Measurements from ENCODE around the gene EFHC2. TPM values are rescaled to one million over a fixed set of nuclear protein-coding genes. Genes with fewer than 3 reads are reported as not detected.

EFHC2 gene
- total and polyA plus RNA-seq, 4 donors: 0.08 to 0.56 TPM; not detected in 2

DNA sequence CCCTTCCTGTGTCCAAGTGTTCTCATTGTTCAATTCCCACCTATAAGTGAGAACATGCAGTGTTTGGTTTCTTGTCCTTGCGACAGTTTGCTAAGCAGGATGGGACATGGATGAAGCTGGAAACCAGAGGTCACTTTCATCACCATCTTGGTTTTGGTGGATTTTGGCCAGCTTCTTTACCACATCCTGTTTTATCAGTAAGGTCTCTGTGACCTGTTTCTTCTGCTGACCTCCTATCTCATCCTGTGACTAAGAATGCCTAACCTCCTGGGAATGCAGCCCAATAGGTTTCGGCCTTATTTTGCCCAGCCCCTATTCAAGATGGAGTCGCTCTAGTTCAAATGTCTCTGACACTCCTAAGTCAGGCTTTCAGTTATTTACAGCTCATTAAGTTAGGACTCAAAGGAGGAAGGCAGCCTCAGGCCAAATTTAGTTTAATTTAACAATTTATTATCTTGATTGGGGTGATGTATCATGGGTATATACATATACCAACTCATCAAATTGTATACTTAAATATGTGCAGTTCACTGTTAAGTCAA, 200.3 kb downstream of the EFHC2 start:
- Histone ChIP-seq H3K27ac (ENCODE audit: low read depth in 1 of 2, low read length in 2 of 2) (no peak overlapping the region), H3K4me1 (ENCODE audit: control insufficient read depth in 4 of 4, insufficient read depth in 4 of 4, low read length in 3 of 4) (no peaks in the 10 kb centered on the region), H3K9me3 (ENCODE audit: control insufficient read depth in 4 of 4, low read length in 3 of 4) (peaks cover 0 to 3% (median 1%) of the 10 kb centered on the region in 4 donors), H3K4me3 (ENCODE audit: low read depth in 1 of 3, low read length in 3 of 3) (no peak overlapping the region), H3K9ac (ENCODE audit: low read depth in 1 of 2, low read length in 2 of 2) (no peak overlapping the region), H3K27me3 (ENCODE audit: control insufficient read depth in 4 of 4, insufficient read depth in 4 of 4, low read length in 3 of 4) (no peaks in the 10 kb centered on the region), H3K36me3 (ENCODE audit: control insufficient read depth in 4 of 4, insufficient read depth in 3 of 4, low read depth in 1 of 4, low read length in 3 of 4) (no peaks in the 10 kb centered on the region)
- TF ChIP-seq JUND (IDR thresholded peaks at IDR 0.05) (no peak), SP1 (IDR thresholded peaks at IDR 0.05) (no peak), TAF1 (conservative IDR thresholded peaks at IDR 0.05) (no peak), YY1 (IDR thresholded peaks at IDR 0.05) (no peak), NR2F2 (IDR thresholded peaks at IDR 0.05) (no peak), RXRA (IDR thresholded peaks at IDR 0.05) (no peak), HNF4G (IDR thresholded peaks at IDR 0.05) (no peak), GABPA (IDR thresholded peaks at IDR 0.05 in 1 of 2, conservative IDR thresholded peaks at IDR 0.05 in 1 of 2) (no peak), HNF4A (conservative IDR thresholded peaks at IDR 0.05) (no peak), RAD21 (IDR thresholded peaks at IDR 0.05) (no peak), FOXA1 (IDR thresholded peaks at IDR 0.05) (no peak)
- TF ChIP-seq, protein P1, sequence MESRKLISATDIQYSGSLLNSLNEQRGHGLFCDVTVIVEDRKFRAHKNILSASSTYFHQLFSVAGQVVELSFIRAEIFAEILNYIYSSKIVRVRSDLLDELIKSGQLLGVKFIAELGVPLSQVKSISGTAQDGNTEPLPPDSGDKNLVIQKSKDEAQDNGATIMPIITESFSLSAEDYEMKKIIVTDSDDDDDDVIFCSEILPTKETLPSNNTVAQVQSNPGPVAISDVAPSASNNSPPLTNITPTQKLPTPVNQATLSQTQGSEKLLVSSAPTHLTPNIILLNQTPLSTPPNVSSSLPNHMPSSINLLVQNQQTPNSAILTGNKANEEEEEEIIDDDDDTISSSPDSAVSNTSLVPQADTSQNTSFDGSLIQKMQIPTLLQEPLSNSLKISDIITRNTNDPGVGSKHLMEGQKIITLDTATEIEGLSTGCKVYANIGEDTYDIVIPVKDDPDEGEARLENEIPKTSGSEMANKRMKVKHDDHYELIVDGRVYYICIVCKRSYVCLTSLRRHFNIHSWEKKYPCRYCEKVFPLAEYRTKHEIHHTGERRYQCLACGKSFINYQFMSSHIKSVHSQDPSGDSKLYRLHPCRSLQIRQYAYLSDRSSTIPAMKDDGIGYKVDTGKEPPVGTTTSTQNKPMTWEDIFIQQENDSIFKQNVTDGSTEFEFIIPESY (IDR thresholded peaks at IDR 0.05): no peak
- TF ChIP-seq, protein P2, sequence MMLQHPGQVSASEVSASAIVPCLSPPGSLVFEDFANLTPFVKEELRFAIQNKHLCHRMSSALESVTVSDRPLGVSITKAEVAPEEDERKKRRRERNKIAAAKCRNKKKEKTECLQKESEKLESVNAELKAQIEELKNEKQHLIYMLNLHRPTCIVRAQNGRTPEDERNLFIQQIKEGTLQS (IDR thresholded peaks at IDR 0.05): no peak
- DNase-seq (ENCODE audit: low spot score): no peak
- WGBS: 91% methylated on average over 3 of the region's 3 CpGs

DNA sequence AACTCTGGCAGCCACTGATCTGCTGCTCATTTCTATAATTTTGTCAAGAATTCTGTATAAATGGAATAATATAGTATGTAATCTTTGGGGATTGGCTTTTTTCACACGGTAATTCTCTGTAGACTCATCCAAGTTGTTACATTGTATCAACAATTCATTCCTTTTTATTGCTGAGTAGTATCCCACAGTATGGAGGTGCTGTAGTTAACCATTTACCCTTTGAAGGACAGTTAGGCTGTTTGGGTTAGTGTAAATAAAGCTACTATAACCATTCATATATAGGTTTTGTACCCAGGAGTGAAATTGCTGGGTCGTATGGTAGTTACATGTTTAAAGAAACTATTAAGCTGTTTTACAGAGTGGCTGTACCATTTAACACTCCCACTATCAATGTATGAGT, 213.3 kb downstream of the EFHC2 start:
- Histone ChIP-seq H3K4me3 (ENCODE audit: low read depth in 1 of 3, low read length in 3 of 3) (no peak overlapping the region), H3K27ac (ENCODE audit: low read depth in 1 of 2, low read length in 2 of 2) (no peak overlapping the region), H3K36me3 (ENCODE audit: control insufficient read depth in 4 of 4, insufficient read depth in 3 of 4, low read depth in 1 of 4, low read length in 3 of 4) (no peaks in the 10 kb centered on the region), H3K9ac (ENCODE audit: low read depth in 1 of 2, low read length in 2 of 2) (no peak overlapping the region), H3K27me3 (ENCODE audit: control insufficient read depth in 4 of 4, insufficient read depth in 4 of 4, low read length in 3 of 4) (peaks cover 0 to 7% (median 0%) of the 10 kb centered on the region in 4 donors), H3K9me3 (ENCODE audit: control insufficient read depth in 4 of 4, low read length in 3 of 4) (no peaks in the 10 kb centered on the region), H3K4me1 (ENCODE audit: control insufficient read depth in 4 of 4, insufficient read depth in 4 of 4, low read length in 3 of 4) (no peaks in the 10 kb centered on the region)
- no peak for DNase-seq (ENCODE audit: low spot score)
- TF ChIP-seq, protein P1 (IDR thresholded peaks at IDR 0.05): no peak
- 60% methylated on average over 2 of the region's 2 CpGs for WGBS

DNA sequence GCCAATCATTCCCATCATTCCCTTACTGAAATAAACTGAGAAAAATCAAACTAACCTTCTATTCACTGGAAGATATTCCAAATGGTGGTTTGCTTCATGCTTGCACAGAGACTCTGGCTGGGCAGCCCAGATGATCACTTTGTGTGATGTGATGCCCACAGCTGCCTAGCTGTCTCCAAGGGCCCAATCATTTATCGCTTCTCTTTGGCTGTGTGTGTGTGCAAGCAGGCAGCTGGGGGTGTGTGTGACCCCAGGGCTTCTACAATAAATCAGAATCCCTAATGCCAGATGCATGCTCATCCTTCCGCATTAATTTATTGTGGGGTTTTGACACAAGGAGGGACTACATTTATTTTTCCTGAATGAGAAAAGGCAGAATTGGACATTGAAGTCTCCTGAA, 230.1 kb downstream of the EFHC2 start:
- Histone ChIP-seq H3K9me3 (ENCODE audit: control insufficient read depth in 4 of 4, low read length in 3 of 4) (no peaks in the 10 kb centered on the region), H3K36me3 (ENCODE audit: control insufficient read depth in 4 of 4, insufficient read depth in 3 of 4, low read depth in 1 of 4, low read length in 3 of 4) (no peaks in the 10 kb centered on the region), H3K4me1 (ENCODE audit: control insufficient read depth in 4 of 4, insufficient read depth in 4 of 4, low read length in 3 of 4) (no peaks in the 10 kb centered on the region), H3K27ac (ENCODE audit: low read depth in 1 of 2, low read length in 2 of 2) (no peak overlapping the region), H3K4me3 (ENCODE audit: low read depth in 1 of 3, low read length in 3 of 3) (no peak overlapping the region), H3K9ac (ENCODE audit: low read depth in 1 of 2, low read length in 2 of 2) (no peak overlapping the region), H3K27me3 (ENCODE audit: control insufficient read depth in 4 of 4, insufficient read depth in 4 of 4, low read length in 3 of 4) (no peaks in the 10 kb centered on the region)
- DNase-seq (ENCODE audit: low spot score): no peak
- 91% methylated on average over 2 of the region's 2 CpGs for WGBS
- TF ChIP-seq SP1 (IDR thresholded peaks at IDR 0.05) (no peak), NR2F2 (IDR thresholded peaks at IDR 0.05) (no peak), TAF1 (conservative IDR thresholded peaks at IDR 0.05) (no peak), FOXA2 (IDR thresholded peaks at IDR 0.05) (no peak), HNF4A (conservative IDR thresholded peaks at IDR 0.05) (no peak), GABPA (IDR thresholded peaks at IDR 0.05 in 1 of 2, conservative IDR thresholded peaks at IDR 0.05 in 1 of 2) (no peak), RAD21 (IDR thresholded peaks at IDR 0.05) (no peak)
- TF ChIP-seq, protein P2 (IDR thresholded peaks at IDR 0.05): no peak
- TF ChIP-seq, protein P3, sequence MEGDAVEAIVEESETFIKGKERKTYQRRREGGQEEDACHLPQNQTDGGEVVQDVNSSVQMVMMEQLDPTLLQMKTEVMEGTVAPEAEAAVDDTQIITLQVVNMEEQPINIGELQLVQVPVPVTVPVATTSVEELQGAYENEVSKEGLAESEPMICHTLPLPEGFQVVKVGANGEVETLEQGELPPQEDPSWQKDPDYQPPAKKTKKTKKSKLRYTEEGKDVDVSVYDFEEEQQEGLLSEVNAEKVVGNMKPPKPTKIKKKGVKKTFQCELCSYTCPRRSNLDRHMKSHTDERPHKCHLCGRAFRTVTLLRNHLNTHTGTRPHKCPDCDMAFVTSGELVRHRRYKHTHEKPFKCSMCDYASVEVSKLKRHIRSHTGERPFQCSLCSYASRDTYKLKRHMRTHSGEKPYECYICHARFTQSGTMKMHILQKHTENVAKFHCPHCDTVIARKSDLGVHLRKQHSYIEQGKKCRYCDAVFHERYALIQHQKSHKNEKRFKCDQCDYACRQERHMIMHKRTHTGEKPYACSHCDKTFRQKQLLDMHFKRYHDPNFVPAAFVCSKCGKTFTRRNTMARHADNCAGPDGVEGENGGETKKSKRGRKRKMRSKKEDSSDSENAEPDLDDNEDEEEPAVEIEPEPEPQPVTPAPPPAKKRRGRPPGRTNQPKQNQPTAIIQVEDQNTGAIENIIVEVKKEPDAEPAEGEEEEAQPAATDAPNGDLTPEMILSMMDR (IDR thresholded peaks at IDR 0.05; ENCODE audit: low read depth, low read length, missing input control): no peak

Measured in liver (tissue), 9 donors.